MM.1S (cell line): ENCODE measurements around the gene RTN4.

ENCODE experiments used
- EZH2 ChIP-seq: fragments of 300-600 bp; sonication (generic); optimal IDR thresholded peaks from 2 replicates; pipeline ENCODE3; 2017; ENCODE audit warnings: low read depth, mild to moderate bottlenecking, antibody characterized with exemption, low read length, mixed read lengths
- TF ChIP-seq, protein P1 (sequence below): fragments of 300-600 bp; sonication (generic); IDR thresholded peaks from 2 replicates; pipeline ENCODE4 v1.5.1; 2016; ENCODE audit warnings: antibody characterized with exemption, low read length, mixed read lengths

DNA sequence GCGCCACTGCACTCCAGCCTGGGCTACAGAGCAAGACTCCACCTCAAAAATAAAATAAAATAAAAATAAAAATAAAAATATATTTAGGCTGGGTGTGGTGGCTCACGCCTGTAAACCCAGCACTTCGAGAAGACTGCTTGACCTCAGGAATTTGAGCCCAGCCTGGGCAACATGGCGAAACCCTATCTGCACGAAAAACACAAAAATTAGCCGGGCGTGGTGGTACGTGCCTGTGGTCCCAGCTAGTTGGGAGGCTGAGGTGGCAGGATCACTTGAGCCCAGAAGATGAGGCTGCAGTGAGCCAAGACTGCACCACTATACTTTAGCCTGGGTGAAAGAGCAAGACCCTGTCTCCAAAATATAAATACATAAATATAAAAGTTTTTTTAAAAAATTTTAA is 6.4 kb downstream of the RTN4 start:
- no peak for TF ChIP-seq EZH2
- TF ChIP-seq, protein P1, sequence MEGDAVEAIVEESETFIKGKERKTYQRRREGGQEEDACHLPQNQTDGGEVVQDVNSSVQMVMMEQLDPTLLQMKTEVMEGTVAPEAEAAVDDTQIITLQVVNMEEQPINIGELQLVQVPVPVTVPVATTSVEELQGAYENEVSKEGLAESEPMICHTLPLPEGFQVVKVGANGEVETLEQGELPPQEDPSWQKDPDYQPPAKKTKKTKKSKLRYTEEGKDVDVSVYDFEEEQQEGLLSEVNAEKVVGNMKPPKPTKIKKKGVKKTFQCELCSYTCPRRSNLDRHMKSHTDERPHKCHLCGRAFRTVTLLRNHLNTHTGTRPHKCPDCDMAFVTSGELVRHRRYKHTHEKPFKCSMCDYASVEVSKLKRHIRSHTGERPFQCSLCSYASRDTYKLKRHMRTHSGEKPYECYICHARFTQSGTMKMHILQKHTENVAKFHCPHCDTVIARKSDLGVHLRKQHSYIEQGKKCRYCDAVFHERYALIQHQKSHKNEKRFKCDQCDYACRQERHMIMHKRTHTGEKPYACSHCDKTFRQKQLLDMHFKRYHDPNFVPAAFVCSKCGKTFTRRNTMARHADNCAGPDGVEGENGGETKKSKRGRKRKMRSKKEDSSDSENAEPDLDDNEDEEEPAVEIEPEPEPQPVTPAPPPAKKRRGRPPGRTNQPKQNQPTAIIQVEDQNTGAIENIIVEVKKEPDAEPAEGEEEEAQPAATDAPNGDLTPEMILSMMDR, result no peak
